Measurements from ENCODE around the gene CDHR5.

CDHR5 gene

GRCh38 chr11:609341-609811 is 15.4 kb downstream of the CDHR5 start:
- no peak for DNase-seq

DNA sequence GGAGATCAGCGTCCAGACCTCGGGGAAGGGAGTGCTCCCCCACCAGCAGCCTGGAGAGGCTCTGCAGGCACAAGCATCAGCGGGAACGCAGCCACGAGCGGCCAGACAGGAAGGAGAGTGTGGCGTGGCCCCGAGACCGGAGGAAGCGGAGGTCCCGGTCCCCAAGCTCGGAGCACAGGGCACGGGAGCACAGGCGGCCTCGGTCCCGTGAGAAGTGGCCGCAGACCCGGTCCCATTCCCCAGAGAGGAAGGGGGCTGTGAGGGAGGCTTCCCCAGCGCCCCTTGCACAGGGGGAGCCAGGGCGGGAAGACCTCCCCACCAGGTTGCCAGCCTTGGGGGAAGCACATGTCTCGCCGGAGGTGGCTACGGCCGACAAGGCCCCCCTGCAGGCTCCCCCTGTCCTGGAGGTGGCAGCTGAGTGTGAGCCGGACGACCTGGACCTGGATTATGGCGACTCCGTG is 15.9 kb downstream of the CDHR5 start:
- DNase-seq = no peak

- no peak for DNase-seq
Measured at GRCh38 chr11:607971-608659, 16.6 kb downstream of the CDHR5 start.

GRCh38 chr11:607020-607780 is 17.6 kb downstream of the CDHR5 start:
- no peak for DNase-seq

DNA sequence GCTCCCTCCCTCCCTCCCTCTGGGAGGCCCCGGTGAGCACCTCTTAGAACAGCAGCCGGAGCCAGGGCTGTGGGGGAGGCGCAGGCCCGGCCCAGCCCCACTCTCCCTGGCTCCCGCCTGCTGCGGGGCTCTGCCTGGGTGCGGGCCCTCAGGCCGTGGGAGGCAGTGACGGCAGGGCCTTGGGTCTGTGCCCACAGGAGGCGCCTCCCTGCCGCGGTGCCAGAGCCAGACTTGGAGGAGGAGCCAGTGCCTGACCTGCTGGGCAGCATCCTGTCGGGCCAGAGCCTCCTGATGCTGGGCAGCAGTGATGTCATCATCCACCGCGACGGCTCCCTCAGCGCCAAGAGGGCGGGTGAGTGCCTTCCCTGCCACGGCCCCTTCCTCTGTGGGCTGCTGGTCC is 18.5 kb downstream of the CDHR5 start:
- no peak for DNase-seq

GRCh38 chr11:605286-606129 is 19.2 kb downstream of the CDHR5 start:
- DNase-seq = no peak

- no peak for DNase-seq
Measured at GRCh38 chr11:603154-603553, 21.6 kb downstream of the CDHR5 start.

GRCh38 chr11:601573-602245 is 23.0 kb downstream of the CDHR5 start:
- DNase-seq = no peak

GRCh38 chr11:598005-598680 is 26.6 kb downstream of the CDHR5 start:
- no peak for DNase-seq

DNA sequence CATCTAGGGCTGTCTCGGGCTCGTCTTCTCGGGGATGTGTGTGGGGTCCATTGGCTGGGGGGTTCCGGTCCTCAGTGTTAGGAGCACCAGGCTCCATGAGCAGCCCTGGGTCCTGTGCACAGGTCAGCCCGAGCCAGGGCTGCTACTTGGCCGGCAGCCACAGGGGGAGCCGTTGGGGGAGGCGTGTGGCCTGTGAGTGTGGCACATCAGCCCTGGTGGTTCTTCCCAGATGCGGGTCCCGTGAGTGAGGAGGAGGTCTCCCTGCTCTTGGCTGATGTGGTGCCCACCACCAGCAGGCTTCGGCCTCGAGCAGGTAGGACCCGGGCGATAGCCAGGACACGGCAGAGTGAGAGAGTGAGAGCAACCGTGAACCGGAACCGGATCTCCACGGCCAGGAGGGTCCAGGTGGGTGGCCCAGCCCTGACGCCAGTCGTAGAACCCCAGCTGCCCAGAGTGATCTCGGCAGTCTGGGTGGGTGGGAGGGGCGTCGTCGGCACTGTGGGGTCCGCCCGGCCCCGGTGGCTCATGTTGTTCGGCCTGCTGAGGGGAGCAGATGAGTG is 27.5 kb downstream of the CDHR5 start:
- DNase-seq = no peak

- no peak for DNase-seq
Measured at GRCh38 chr11:596374-596773, 28.4 kb downstream of the CDHR5 start.

DNA sequence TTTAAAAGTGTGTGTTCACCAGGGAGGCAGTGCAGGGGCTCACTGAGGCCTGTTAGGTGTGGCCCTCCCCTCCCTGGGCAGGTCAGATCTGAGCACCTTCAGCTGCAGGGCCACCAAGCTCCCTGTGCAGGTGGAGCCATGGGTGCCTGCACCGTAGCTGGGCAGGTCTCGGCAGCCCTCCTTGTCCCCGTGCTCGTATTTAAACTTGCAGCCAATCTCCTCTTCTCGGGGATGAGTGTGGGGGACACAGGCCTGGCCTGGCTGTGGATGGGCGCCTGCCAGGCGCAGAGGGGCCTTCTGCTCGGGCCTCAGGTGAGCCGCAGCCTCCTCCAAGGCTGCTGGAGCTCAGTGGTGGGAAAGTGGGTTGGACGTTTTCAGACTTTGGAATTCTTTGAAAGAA is 29.4 kb downstream of the CDHR5 start:
- DNase-seq = no peak

- DNase-seq = no peak
Measured at GRCh38 chr11:593347-593746, 31.4 kb downstream of the CDHR5 start.

DNA sequence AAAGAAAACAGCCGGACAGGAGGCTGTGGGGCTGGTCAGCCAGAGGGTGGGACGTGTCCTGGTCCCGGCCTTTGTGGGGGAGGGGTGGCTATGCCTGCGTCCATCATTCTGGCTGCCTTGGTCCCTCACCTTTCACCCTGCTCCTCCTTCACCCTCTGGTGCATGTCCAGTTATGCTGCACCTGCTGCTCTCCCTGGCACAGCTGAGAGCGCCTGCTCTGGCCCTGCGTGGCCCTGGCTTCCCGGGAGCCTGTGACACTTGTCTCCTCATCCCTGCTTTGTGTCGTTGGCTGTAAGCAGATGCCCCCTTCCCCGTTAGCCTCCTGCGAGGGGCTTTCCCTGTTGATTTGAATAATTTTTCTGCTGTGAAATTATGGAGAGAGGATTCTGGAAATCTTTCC is 31.8 kb downstream of the CDHR5 start:
- no peak for DNase-seq

- no peak for DNase-seq
Measured at GRCh38 chr11:592501-592900, 32.3 kb downstream of the CDHR5 start.

DNA sequence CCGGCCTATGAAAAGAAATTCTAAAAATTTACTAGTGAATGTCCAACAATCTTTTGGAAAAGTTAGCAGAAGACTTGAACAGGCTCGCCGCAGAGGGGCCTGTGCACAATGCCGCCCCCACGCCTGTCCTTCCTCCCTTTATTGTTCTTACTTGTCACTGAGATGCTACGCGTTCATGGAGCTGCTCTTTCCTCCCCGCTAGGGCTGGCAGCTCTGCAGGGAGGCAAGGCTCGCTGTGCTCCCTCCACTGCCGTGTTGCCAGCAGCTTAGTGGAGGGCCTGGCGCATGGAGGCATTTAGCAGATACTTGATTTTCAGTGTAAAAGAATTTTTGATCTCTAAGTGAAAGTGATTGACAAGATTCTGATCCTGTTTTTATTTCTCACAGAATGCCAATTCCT is 33.8 kb downstream of the CDHR5 start:
- no peak for DNase-seq

- DNase-seq = no peak
Measured at GRCh38 chr11:589798-590197, 35.0 kb downstream of the CDHR5 start.

- DNase-seq = no peak
Measured at GRCh38 chr11:587978-588380, 36.8 kb downstream of the CDHR5 start.

DNA sequence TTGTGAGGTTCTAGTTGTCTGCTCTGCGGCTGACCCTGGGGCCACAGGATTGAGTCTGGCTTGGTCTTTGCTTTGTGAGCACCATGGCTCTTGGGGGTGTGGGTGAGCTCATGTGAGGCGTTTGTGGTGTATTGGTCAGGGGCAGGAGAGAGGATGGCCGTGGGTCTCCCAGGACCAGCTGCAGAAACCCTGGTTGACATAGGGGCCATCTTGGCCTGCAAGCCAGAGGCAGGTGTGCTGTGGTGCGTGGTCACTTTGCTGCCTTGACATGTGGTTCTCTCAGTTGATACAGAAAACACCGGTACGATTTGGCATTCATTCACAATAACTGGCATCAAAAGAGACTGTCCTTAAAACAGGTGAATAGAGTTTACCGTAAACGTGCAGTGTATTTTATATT is 37.2 kb downstream of the CDHR5 start:
- DNase-seq = no peak

- no peak for DNase-seq
Measured at GRCh38 chr11:586376-587316, 38.1 kb downstream of the CDHR5 start.

- DNase-seq = no peak
Measured at GRCh38 chr11:584287-584686, 40.5 kb downstream of the CDHR5 start.
